Renal cortical epithelial cell (primary cell): ENCODE data around the gene TNNI3K. TPM values are rescaled to one million over a fixed set of nuclear protein-coding genes. Genes with fewer than 3 reads are reported as not detected.

Experiments
- DNase-seq: peaks from one replicate; pipeline ENCODE4 v3.0.0-alpha.2; 2011; ENCODE audit warnings: low read depth
- total RNA-seq: library from RNA; depleted of rRNA; stranded (reverse); fragments of >200 nt; gene quantifications from 2 replicates; pipeline ENCODE4 v1.2.3, GENCODE V29; 2014

TNNI3K gene
- total RNA-seq, 1 donor from 2014 or later = 0.35 TPM

- no peak for DNase-seq
These were observed 79.3 kb downstream of the TNNI3K start for GRCh38 chr1:74314438-74314837.

DNA sequence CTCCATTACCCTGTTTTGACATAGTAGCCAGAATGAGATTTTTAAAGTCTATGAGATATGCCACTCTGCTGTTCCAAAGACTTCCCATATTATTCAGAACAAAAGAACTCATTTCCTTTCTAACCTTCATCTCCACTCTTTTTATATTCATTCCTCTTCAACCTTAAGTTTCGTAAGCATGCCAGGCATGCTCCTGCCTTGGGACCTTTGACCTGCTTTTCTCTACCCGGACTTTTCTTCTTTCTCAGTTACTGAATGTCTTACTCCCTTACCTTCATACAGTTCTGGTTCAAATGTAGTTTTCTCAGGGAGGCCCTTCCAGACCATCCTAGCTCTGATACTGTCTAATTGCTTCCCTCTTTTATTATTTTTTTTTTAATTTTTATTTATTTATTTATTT, 81.1 kb downstream of the TNNI3K start:
- DNase-seq = no peak

DNA sequence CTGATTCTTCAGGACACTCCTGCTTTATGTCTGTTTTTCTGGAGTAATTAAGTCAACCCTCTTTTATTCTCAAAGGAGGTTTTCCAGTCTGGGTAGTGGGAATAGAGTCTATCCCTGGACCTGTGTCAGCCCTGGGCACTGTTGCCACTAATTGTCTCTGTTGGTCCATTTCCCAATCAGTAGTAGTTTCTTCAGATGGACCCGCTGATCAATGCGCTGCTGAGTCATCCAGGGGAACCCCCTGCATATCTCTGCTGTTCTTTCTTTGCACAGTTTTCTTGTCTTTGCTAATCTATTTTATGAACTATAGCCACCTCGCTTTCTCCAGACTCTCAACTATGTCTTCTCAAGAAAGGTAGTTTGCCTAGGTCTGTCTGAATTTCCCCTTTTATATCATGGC, 82.5 kb downstream of the TNNI3K start:
- DNase-seq = peak; percentile 25

DNA sequence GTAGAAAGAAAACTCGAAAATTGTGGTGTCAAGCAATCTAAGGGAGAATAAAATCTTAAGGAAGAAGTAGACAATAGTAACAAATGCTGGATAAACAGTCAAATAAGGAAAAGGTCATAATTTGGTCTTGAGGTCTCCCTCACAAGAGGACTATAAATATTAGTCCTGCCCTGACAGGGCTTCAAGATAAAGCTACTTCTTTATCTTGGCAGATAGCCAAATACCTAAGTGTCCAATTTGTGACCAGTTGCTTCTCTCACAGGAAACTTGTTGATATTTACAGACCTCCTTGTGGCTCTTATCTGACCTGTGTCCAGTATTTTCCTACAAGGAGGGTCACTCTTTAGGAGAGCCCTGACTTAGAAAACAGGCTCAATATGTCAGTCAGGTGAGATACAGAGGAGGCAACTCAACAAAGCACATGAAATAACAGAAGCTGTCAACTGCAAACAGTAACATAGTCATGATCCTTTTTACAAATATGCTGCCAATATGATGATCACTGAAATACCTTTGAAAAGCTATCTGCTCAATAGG, 88.8 kb downstream of the TNNI3K start:
- no peak for DNase-seq

GRCh38 chr1:74324684-74325448, 89.7 kb downstream of the TNNI3K start:
- peak; percentile 10 for DNase-seq

GRCh38 chr1:74328851-74329250, 93.7 kb downstream of the TNNI3K start:
- no peak for DNase-seq

DNA sequence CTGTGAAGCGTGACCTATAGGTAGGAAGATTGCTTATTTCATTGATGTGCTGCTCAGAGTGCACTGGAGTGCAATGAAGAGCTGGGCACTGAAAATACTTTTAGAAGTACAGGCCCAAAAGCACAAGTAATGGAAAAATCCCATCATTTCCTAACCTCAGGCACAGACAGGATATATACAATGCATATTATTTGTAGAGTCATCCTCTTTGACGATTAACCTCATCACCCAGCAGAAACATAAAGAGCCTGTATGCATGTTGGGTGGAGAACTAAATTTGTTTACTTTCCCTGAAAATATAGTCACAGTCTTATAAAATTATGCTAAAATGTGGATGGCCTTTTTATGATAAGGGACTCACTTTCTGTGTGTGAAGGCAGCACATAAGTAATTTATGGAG, 98.1 kb downstream of the TNNI3K start:
- no peak for DNase-seq

- peak; percentile 43 for DNase-seq
These were observed 99.0 kb downstream of the TNNI3K start for GRCh38 chr1:74334147-74334546.

GRCh38 chr1:74340656-74341055, 105.5 kb downstream of the TNNI3K start:
- no peak for DNase-seq

GRCh38 chr1:74341702-74342339, 106.6 kb downstream of the TNNI3K start:
- no peak for DNase-seq

DNA sequence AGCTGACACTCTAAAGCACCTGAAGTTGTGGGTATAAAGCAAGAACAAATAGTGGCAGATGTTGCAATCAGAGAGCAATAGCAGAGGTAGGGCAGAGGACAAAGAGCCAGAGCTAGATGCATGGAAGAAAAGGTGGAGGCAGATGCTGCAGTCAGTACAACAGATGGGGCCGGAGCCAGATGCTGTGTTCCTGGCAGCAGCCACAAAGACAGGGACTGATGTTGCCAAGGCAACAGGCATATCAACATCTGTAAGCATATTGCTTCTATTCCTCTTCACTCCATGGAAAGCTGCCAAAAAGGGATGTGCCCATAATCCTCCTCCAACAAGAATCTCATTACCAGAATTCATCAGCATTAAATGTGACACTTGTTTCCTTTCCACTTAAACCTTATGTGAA, 108.0 kb downstream of the TNNI3K start:
- DNase-seq = no peak

DNA sequence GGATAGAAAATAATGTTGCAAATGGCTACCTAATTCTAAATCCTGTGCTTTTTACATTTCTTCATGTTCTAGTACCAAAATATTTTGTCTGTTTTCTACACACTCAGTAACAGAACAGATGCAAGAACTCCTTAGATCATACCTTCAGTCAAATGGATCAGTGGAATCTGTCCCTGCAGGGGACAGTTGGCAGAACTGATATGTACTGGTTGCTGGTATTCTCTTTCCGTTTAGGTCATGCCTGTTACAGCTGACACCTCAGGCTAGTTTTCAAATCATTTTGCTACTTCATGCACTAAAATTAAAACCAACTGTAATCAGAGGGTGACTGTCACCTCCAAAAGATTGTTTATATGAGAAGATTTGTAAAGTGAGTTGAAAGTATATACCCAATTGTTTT, 109.2 kb downstream of the TNNI3K start:
- DNase-seq = no peak

- no peak for DNase-seq
These were observed 121.3 kb downstream of the TNNI3K start for GRCh38 chr1:74356493-74356892.

DNA sequence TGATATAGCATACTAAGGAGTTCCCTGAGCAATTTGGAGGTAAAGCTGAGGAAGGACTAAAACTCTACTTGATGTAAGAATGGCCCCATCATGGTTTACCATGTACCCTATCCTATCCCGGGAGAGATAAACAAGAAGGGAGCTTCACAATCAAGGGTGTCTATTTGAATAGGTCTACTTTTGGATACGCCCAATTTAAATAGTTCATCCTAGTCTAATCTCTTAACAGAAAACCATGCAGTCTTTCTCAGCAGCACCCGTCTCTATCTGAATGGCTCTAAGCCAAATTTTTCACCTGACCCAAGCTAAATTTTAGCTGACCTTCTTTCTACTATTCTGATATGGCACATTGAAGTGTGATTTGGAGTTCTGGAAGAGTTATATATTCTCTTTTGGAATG, 122.0 kb downstream of the TNNI3K start:
- DNase-seq = no peak

DNA sequence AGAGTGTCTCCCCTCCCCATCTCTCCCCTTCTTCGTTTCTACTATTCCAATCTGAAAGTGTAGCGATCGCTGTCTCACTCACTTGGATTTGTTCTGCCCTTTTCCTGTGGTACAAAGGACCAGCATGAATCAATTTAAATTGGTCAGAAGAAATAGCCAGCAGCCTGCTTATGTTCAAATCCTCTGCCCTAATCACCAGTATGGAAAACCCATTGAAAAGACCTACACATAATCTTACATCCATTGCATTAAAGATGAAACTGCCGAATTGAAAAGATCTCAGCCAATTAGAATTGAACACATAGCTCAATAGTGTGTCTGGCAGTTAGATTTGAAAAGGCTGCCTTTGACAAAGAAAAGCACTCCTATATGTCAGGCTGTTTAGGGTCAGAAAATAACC, 122.6 kb downstream of the TNNI3K start:
- no peak for DNase-seq

DNA sequence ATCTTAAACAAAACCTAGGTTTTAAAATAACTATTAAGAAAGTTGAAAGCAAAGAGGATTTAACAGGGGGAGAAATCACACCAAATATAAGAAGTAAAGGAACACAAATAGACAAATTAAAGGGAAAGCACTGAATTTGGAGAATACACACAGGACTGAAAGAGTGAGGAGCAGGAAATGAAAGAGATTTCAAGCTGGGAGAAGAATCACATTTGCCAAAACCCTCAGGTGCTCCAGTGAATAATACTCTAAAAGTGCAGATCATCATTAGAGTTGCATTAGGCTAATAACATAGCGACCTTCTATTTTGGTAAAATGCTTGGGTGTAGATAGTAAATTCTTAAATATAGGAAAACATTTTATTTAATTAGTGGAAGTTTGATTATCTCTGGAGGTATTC, 127.5 kb downstream of the TNNI3K start:
- DNase-seq = no peak

GRCh38 chr1:74363220-74363619, 128.0 kb downstream of the TNNI3K start:
- no peak for DNase-seq

DNA sequence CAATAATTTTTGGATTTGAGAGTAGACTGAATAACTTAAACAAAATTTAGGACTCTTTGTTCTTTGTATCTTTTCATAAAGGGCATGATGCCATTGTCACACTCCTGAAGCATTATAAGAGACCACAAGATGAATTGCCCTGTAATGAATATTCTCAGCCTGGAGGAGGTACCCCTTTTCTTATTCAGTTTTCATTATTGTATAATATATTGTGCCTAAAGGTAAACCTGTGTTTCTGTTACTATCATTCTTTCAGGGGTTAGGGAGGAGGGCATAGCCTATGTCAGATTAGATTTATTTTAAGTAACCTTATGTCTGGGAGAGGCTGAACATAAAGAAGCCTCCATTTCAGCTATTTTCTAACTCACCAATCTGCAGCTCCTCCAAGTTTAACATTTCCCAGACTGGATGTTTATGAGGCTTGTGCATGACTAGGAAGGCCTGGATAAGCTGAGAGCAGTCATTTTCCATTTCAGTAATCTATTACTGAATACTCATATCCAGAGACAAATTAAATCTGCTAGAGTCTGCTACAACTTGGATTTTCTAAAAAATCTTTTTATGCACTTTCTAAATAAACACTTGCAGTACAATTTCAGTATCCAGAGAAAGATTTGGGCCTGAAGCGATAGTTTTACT, 132.1 kb downstream of the TNNI3K start:
- no peak for DNase-seq

DNA sequence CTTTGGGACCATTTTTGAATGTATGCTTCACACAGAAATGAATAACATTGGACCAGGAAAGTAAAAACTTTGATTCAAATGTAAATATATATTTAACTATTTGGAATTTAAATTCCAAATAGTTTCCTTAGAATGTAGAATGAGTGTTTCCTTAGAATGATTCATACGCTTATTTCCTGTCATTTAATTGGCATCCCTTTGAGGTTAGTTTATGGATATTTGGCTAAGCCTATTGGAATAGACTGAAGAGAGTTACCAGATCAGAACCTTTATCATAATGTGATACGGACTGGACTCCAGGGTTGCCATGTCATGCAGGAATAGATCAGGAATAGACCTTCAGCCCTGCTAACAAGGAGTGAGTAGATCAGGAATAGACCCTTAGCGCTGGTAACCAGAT, 133.1 kb downstream of the TNNI3K start:
- no peak for DNase-seq

GRCh38 chr1:74375376-74375775, 140.2 kb downstream of the TNNI3K start:
- no peak for DNase-seq

DNA sequence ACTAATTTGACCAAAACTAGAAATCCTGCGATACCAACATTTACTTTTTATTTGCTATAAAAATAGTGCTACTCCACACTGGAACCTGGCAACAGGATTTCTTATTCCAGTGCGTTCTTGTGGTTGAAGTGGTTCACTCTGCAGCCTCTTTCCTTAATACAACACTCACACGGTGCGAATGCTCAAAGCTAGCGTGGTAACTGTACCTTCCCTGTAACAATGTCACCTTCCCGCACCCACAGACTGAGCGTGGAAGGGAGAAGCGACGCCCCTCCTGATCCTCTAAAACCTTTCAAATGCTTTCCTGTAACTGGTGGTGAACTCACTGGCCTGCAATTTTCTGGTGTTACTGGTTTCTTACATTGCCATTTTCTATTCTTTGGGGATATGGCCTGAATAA, 145.1 kb downstream of the TNNI3K start:
- no peak for DNase-seq

- DNase-seq = peak; percentile 42
These were observed 153.7 kb downstream of the TNNI3K start for GRCh38 chr1:74388855-74389254.

- DNase-seq = no peak
These were observed 157.0 kb downstream of the TNNI3K start for GRCh38 chr1:74392186-74392585.
